PC-9 (cell line): ENCODE data around the gene FAM120C. TPM values are rescaled to one million over a fixed set of nuclear protein-coding genes. Genes with fewer than 3 reads are reported as not detected.
A peak's percentile ranks its signal among the peaks of the same experiment; 100 is the strongest.

ENCODE experiments used
- BruUV-seq: library from RNA; stranded (reverse); fragments of 400-500 nt; replicated peaks from 2 replicates; lab custom pipeline; 2021; lab: Mats Ljungman, UMichigan
- CTCF ChIA-PET: fragments of 300-600 bp; sonication (Branson Sonifier 250); formaldehyde crosslinking; loops from one replicate; lab custom pipeline; 2022; ENCODE audit warnings: antibody characterized with exemption; lab: Charles Lee
- POLR2A ChIA-PET: fragments of 300-600 bp; sonication (Branson Sonifier 250); formaldehyde crosslinking; loops from one replicate; lab custom pipeline; 2022; ENCODE audit warnings: antibody characterized with exemption; ENCODE audit not compliant: unreplicated experiment; lab: Charles Lee
- DNase-seq, 2 experiments: peaks; one replicate each; pipeline versions ENCODE4 v3.0.0 to v3.0.0-alpha.2; 2015 to 2022; ENCODE audit warnings: mixed read lengths in 1 of 2
- H2AFZ ChIP-seq: fragments of 200-600 bp; sonication (generic); 2 replicates; pipeline ENCODE4 v1.8.1; 2017; ENCODE audit warnings: antibody characterized with exemption
- H3F3A ChIP-seq: fragments of 200-600 bp; sonication (generic); 2 replicates; pipeline ENCODE4 v1.8.1; 2017; ENCODE audit warnings: antibody characterized with exemption, mild to moderate bottlenecking, low read depth; ENCODE audit not compliant: insufficient read depth
- H3K27ac ChIP-seq: fragments of 200-600 bp; sonication (generic); 2 replicates; pipeline ENCODE4 v1.6.1; 2016; ENCODE audit warnings: mixed run types
- H3K27me3 ChIP-seq: fragments of 200-600 bp; sonication (generic); 2 replicates; pipeline ENCODE4 v1.6.1; 2016; ENCODE audit warnings: low read depth, mixed run types; ENCODE audit not compliant: insufficient read depth
- H3K36me3 ChIP-seq: fragments of 200-600 bp; sonication (generic); 2 replicates; pipeline ENCODE4 v1.6.1; 2016; ENCODE audit warnings: low read depth, mixed run types
- H3K4me1 ChIP-seq: fragments of 200-600 bp; sonication (generic); replicated peaks from 2 replicates; pipeline ENCODE4 v1.6.1; 2016; ENCODE audit warnings: mixed run types; ENCODE audit not compliant: insufficient read depth
- H3K4me2 ChIP-seq: fragments of 200-600 bp; sonication (generic); 2 replicates; pipeline ENCODE4 v1.6.1; 2017; ENCODE audit warnings: mixed run types
- H3K4me3 ChIP-seq: fragments of 200-600 bp; sonication (generic); 2 replicates; pipeline ENCODE4 v1.6.1; 2016; ENCODE audit warnings: mixed run types
- H3K79me2 ChIP-seq: fragments of 200-600 bp; sonication (generic); 2 replicates; pipeline ENCODE4 v1.6.1; 2017; ENCODE audit warnings: low read depth, mixed run types
- H3K9me2 ChIP-seq: fragments of 200-600 bp; sonication (generic); 2 replicates; pipeline ENCODE4 v1.8.1; 2017; ENCODE audit warnings: mild to moderate bottlenecking; ENCODE audit not compliant: insufficient read depth
- H3K9me3 ChIP-seq: fragments of 200-600 bp; sonication (generic); 2 replicates; pipeline ENCODE4 v1.8.1; 2016; ENCODE audit warnings: low read depth; ENCODE audit not compliant: insufficient read depth
- H4K20me1 ChIP-seq: fragments of 200-600 bp; sonication (generic); 2 replicates; pipeline ENCODE4 v1.8.1; 2017; ENCODE audit not compliant: insufficient read depth
- CTCF ChIP-seq: fragments of 200-600 bp; sonication (generic); conservative IDR thresholded peaks from 2 replicates; pipeline ENCODE4 v1.6.1; 2017; ENCODE audit warnings: mixed run types, antibody characterized with exemption, mild to moderate bottlenecking, moderate library complexity
- EZH2 ChIP-seq: fragments of 200-600 bp; sonication (generic); IDR thresholded peaks from 2 replicates; pipeline ENCODE4 v1.8.0; 2017; ENCODE audit warnings: antibody characterized with exemption, low read depth
- intact Hi-C: fragments of 100-400 bp; cut with micrococcal nuclease; formaldehyde crosslinking; loops from one replicate; pipeline ENCODE4 v1.10.0; 2022; ENCODE audit not compliant: unreplicated experiment
- total RNA-seq: library from RNA; stranded (reverse); gene quantifications from 2 replicates; pipeline ENCODE4 v1.2.3, GENCODE V29; 2021

FAM120C gene
- total RNA-seq, 1 experiment from 2014 or later = 21.6 TPM

- Histone ChIP-seq H3K36me3 (no peaks in the 10 kb centered on the region), H3K4me2 (peak overlapping the region; percentile 46), H3K4me3 (no peak overlapping the region), H3F3A (peaks cover 5% of the 10 kb centered on the region; the same call in 1 of the 2 replicates), H3K9me2 (no peaks in the 10 kb centered on the region), H3K27ac (peak overlapping the region; percentile 37), H3K79me2 (no peaks in the 10 kb centered on the region), H4K20me1 (no peaks in the 10 kb centered on the region), H2AFZ (no peak overlapping the region), H3K9me3 (no peaks in the 10 kb centered on the region), H3K27me3 (no peaks in the 10 kb centered on the region), H3K4me1 (peaks cover 8% of the 10 kb centered on the region)
- ChIA-PET CTCF (interaction anchor here (0.5 to 1.0 kb wide), 2 partner anchors 34 to 1005 kb away, joined by 3 to 4 read pairs; no protein-coding TSS in a partner anchor), POLR2A (interaction anchor here (0.6 to 1.0 kb wide), 4 partner anchors 9 to 393 kb away, joined by 3 to 9 read pairs (median 4); partner anchors contain the start of gene FAM120C)
- peak; percentile 31 to 80 for DNase-seq
- BruUV-seq = no TSS peak
- intact Hi-C loops = no loop called here
- TF ChIP-seq EZH2 (no peak), CTCF (no peak)
Observed at GRCh38 chrX:54076903-54077302, 106.2 kb downstream of the FAM120C start.

DNA sequence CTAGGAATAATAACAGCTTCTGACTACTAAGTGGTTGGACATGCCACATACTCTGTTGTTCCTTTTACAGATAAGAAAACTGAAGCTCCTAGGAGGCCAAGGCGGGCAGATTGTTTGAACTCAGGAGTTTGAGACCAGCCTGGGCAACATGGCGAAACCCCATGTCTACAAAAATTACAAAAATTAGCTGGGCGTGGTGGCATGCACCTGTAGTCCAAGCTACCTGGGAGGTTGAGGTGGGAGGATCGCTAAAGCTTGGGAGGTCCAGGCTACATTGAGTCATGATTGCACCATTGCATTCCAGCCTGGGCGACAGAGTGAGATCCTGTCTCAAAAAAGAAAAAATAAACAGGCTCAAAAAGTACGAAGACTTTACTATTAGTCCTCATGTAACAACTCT is 108.2 kb downstream of the FAM120C start:
- H3K79me2 ChIP-seq = no peaks in the 10 kb centered on the region
- CTCF ChIA-PET = no interaction called here
- POLR2A ChIA-PET = no interaction called here
- TF ChIP-seq CTCF (no peak), EZH2 (no peak)
- H3K27ac ChIP-seq = no peak overlapping the region
- peaks cover 8% of the 10 kb centered on the region for H3K4me1 ChIP-seq
- intact Hi-C loops = no loop called here
- no TSS peak for BruUV-seq
- no peak overlapping the region for H3K4me2 ChIP-seq
- H4K20me1 ChIP-seq = no peaks in the 10 kb centered on the region
- H2AFZ ChIP-seq = no peak overlapping the region
- H3K9me2 ChIP-seq = no peaks in the 10 kb centered on the region
- H3K9me3 ChIP-seq = no peaks in the 10 kb centered on the region
- H3K4me3 ChIP-seq = no peak overlapping the region
- no peaks in the 10 kb centered on the region for H3K36me3 ChIP-seq
- no peak for DNase-seq
- H3K27me3 ChIP-seq = no peaks in the 10 kb centered on the region
- H3F3A ChIP-seq = peaks cover 5% of the 10 kb centered on the region; the same call in 1 of the 2 replicates

DNA sequence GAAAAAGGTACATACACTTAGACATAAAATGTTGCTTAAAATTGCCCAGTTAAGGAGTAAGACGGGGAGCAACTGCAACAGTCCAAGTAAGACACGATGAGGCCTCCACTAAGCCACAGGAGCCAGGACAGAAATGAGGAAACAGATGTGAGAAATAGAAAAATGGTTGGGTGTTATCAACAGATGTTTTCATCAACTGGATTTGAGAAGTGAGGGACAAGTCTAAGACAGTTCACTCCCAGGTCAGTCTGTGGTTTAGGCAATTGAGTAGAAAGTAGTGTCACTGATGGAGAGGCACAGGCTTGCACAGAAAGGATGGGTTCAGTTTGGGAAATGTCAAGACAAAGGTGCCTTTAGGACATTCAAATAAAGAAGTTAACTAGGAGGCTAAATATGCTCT is 115.3 kb downstream of the FAM120C start:
- no peak for DNase-seq
- intact Hi-C loops = no loop called here
- Histone ChIP-seq H3K4me1 (no peaks in the 10 kb centered on the region), H3K79me2 (no peaks in the 10 kb centered on the region), H2AFZ (no peak overlapping the region), H3K4me3 (no peak overlapping the region), H3K4me2 (no peak overlapping the region), H3K9me3 (no peaks in the 10 kb centered on the region), H3K36me3 (no peaks in the 10 kb centered on the region), H3K9me2 (no peaks in the 10 kb centered on the region), H3F3A (no peaks in the 10 kb centered on the region), H3K27me3 (no peaks in the 10 kb centered on the region), H4K20me1 (no peaks in the 10 kb centered on the region), H3K27ac (no peak overlapping the region)
- ChIA-PET POLR2A (interaction anchor here (0.6 kb wide), 1 partner anchor 10 kb away, joined by 9 read pairs; no protein-coding TSS in a partner anchor), CTCF (no interaction called here)
- TF ChIP-seq CTCF (no peak), EZH2 (no peak)
- no TSS peak for BruUV-seq
